Neural progenitor cell (in vitro differentiated cells): ENCODE data around the gene IRS1.

Source experiments
- EZH2 ChIP-seq: fragments of 200-600 bp; sonication (generic); IDR thresholded peaks from 2 replicates; pipeline ENCODE4 v1.6.1; 2017; ENCODE audit warnings: antibody characterized with exemption, mild to moderate bottlenecking, moderate library complexity
- EZH2phosphoT487 ChIP-seq: fragments of 200-600 bp; sonication (generic); IDR thresholded peaks from 2 replicates; pipeline ENCODE4 v1.6.1; 2017; ENCODE audit warnings: antibody characterized with exemption
- TF ChIP-seq, protein P1 (sequence below): fragments of 200-600 bp; sonication (generic); IDR thresholded peaks from 2 replicates; pipeline ENCODE4 v1.5.1; 2017; ENCODE audit warnings: antibody characterized with exemption, mild to moderate bottlenecking

DNA sequence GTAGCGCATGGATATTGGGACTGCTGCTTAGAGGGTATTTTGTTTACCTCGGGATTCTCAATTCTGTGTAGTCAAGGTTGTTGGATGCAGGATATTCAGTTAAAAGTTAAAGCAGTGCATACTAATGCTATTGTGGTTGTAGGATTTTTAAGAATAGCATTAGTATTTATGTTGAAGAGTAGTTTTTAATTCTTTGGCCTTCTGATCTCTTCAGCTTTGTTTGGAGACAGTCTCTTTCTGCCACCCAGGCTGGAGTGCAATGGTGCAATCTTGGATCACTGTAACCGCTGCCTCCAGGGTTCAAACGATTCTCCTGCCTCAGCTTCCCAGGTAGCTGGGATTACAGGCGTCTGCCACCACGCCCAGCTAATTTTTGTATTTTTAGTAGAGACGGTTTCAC, 37.7 kb upstream of the IRS1 start:
- no peak for TF ChIP-seq EZH2
- TF ChIP-seq, protein P1, sequence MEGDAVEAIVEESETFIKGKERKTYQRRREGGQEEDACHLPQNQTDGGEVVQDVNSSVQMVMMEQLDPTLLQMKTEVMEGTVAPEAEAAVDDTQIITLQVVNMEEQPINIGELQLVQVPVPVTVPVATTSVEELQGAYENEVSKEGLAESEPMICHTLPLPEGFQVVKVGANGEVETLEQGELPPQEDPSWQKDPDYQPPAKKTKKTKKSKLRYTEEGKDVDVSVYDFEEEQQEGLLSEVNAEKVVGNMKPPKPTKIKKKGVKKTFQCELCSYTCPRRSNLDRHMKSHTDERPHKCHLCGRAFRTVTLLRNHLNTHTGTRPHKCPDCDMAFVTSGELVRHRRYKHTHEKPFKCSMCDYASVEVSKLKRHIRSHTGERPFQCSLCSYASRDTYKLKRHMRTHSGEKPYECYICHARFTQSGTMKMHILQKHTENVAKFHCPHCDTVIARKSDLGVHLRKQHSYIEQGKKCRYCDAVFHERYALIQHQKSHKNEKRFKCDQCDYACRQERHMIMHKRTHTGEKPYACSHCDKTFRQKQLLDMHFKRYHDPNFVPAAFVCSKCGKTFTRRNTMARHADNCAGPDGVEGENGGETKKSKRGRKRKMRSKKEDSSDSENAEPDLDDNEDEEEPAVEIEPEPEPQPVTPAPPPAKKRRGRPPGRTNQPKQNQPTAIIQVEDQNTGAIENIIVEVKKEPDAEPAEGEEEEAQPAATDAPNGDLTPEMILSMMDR = no peak
- no peak for TF ChIP-seq EZH2phosphoT487
